Caco-2 (cell line): ENCODE measurements around the gene ZNF76. TPM values are rescaled to one million over a fixed set of nuclear protein-coding genes. Genes with fewer than 3 reads are reported as not detected.

Experiments
- BruUV-seq: library from RNA; stranded (reverse); fragments of 400-500 nt; replicated peaks from 2 replicates; lab custom pipeline; 2021; lab: Mats Ljungman, UMichigan
- CTCF ChIA-PET: fragments of 300-600 bp; sonication (Branson Sonifier 250); formaldehyde crosslinking; loops from one replicate; lab custom pipeline; 2022; ENCODE audit warnings: antibody characterized with exemption; lab: Charles Lee
- POLR2A ChIA-PET: fragments of 300-600 bp; sonication (Branson Sonifier 250); formaldehyde crosslinking; loops from one replicate; lab custom pipeline; 2022; ENCODE audit warnings: antibody characterized with exemption; lab: Charles Lee
- DNase-seq, 2 experiments: peaks; one replicate each; pipeline versions ENCODE4 v3.0.0 to v3.0.0-alpha.2; 2020 to 2022
- H3K27me3 ChIP-seq: replicated peaks from 2 replicates; pipeline ENCODE4 v1.6.0; 2011; ENCODE audit warnings: low read length; ENCODE audit not compliant: control insufficient read depth, insufficient read depth
- H3K36me3 ChIP-seq: 2 replicates; pipeline ENCODE4 v1.5.1; 2011; ENCODE audit warnings: low read length; ENCODE audit not compliant: control insufficient read depth, insufficient read depth
- H3K4me1 ChIP-seq: fragments of 250-450 bp; sonication (Bioruptor Pico); 2 replicates; pipeline ENCODE4 v1.5.1; 2020; ENCODE audit warnings: mild to moderate bottlenecking
- H3K4me3 ChIP-seq: 2 replicates; pipeline ENCODE4 v1.5.1; 2011; ENCODE audit warnings: low read depth, mild to moderate bottlenecking, control low read depth, low read length
- H3K9me3 ChIP-seq: fragments of 250-450 bp; sonication (Bioruptor Pico); 2 replicates; pipeline ENCODE4 v1.5.1; 2020; ENCODE audit warnings: mild to moderate bottlenecking, moderate library complexity
- H3K27ac Mint-ChIP-seq: one replicate; pipeline ENCODE4 v1.8.0; 2022; ENCODE audit warnings: mixed read lengths; ENCODE audit not compliant: unreplicated experiment
- H3K27me3 Mint-ChIP-seq: one replicate; pipeline ENCODE4 v1.8.0; 2022; ENCODE audit warnings: mixed read lengths; ENCODE audit not compliant: insufficient read depth, unreplicated experiment
- H3K36me3 Mint-ChIP-seq: one replicate; pipeline ENCODE4 v1.8.0; 2022; ENCODE audit warnings: mild to moderate bottlenecking, mixed read lengths; ENCODE audit not compliant: insufficient read depth, unreplicated experiment
- H3K4me1 Mint-ChIP-seq: one replicate; pipeline ENCODE4 v1.8.0; 2022; ENCODE audit warnings: low read depth, mixed read lengths; ENCODE audit not compliant: unreplicated experiment
- H3K4me3 Mint-ChIP-seq: one replicate; pipeline ENCODE4 v1.8.0; 2022; ENCODE audit warnings: mild to moderate bottlenecking, moderate library complexity, mixed read lengths; ENCODE audit not compliant: unreplicated experiment
- H3K9me3 Mint-ChIP-seq: one replicate; pipeline ENCODE4 v1.8.0; 2022; ENCODE audit warnings: mixed read lengths; ENCODE audit not compliant: unreplicated experiment
- intact Hi-C: fragments of 100-400 bp; cut with micrococcal nuclease; formaldehyde crosslinking; loops from one replicate; pipeline ENCODE4 v1.10.0; 2022; ENCODE audit not compliant: unreplicated experiment
- total RNA-seq: library from RNA; stranded (reverse); gene quantifications from 2 replicates; pipeline ENCODE4 v1.2.3, GENCODE V29; 2022
- TF ChIP-seq, protein P1 (sequence below), 2 experiments: fragments of 200-600 bp in 1 of 2; IDR thresholded peaks; 1 replicate in 1 of 2; 2 replicates in 1 of 2; pipeline versions ENCODE4 v1.5.1 to v1.8.0; 2011 to 2022; ENCODE audit warnings: antibody characterized with exemption in 1 of 2, control low read depth in 1 of 2, inconsistent platforms in 1 of 2, low read depth in 1 of 2, low read length in 1 of 2, mild to moderate bottlenecking in 1 of 2, moderate library complexity in 1 of 2; ENCODE audit not compliant: insufficient read depth in 1 of 2, severe bottlenecking in 1 of 2, unreplicated experiment in 1 of 2

The ZNF76 gene
- total RNA-seq, 1 experiment from 2014 or later, result 22.7 TPM

DNA sequence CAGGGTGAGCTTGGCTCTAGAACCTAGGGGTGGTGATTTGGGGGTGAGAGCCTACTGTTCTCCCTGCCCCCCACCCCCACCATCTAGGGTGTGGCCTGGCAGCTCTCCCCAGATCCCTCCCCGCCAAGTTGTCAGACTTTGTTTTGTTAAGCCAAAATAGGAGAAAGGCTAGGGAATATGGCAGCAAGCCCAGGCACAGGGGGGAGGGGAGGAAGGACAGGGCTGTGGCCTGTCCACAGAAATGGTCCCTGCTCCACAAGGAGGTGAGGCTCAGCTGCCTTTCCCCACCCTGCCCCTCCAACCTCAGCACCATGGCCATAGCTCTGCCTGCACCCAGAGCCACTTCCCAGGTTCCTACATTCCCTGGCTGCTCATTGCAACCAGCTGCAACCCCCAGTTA is 28.6 kb upstream of the ZNF76 start:
- CTCF ChIA-PET, result interaction anchor here (4.4 kb wide), 1 partner anchor 10 kb away, joined by 23 read pairs; no protein-coding TSS in a partner anchor
- peaks cover 7% of the 10 kb centered on the region for H3K36me3 Mint-ChIP-seq

DNA sequence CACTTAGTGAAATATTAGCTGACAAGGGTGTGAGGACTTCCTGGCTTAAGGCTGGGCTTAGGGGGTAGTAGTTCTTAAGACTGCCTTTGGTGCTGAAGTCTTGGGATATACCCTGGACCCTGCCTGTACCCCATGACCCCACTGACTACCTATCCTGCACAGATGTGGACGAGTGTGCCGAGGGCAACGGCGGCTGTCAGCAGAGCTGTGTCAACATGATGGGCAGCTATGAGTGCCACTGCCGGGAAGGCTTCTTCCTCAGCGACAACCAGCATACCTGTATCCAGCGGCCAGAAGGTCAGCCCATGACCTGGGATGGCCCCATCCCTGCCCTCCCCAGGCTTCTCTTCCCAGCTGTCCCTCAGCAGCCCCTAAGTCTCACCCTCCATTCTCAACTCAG is 28.0 kb upstream of the ZNF76 start:
- TF ChIP-seq, protein P1, sequence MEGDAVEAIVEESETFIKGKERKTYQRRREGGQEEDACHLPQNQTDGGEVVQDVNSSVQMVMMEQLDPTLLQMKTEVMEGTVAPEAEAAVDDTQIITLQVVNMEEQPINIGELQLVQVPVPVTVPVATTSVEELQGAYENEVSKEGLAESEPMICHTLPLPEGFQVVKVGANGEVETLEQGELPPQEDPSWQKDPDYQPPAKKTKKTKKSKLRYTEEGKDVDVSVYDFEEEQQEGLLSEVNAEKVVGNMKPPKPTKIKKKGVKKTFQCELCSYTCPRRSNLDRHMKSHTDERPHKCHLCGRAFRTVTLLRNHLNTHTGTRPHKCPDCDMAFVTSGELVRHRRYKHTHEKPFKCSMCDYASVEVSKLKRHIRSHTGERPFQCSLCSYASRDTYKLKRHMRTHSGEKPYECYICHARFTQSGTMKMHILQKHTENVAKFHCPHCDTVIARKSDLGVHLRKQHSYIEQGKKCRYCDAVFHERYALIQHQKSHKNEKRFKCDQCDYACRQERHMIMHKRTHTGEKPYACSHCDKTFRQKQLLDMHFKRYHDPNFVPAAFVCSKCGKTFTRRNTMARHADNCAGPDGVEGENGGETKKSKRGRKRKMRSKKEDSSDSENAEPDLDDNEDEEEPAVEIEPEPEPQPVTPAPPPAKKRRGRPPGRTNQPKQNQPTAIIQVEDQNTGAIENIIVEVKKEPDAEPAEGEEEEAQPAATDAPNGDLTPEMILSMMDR (IDR thresholded peaks at IDR 0.05; ENCODE audit: insufficient read depth in 1 of 2, low read depth in 1 of 2, low read length in 1 of 2, severe bottlenecking in 1 of 2, unreplicated experiment in 1 of 2), result no peak
- H3K4me3 Mint-ChIP-seq, result no peak overlapping the region
- no peak overlapping the region for H3K27ac Mint-ChIP-seq
- CTCF ChIA-PET, result interaction anchor here (0.6 to 4.4 kb wide), 2 partner anchors 10 to 26 kb away, joined by 3 to 23 read pairs; no protein-coding TSS in a partner anchor
- peaks cover 7% of the 10 kb centered on the region for H3K36me3 Mint-ChIP-seq
- H3K27me3 Mint-ChIP-seq, result no peaks in the 10 kb centered on the region
- Histone ChIP-seq H3K36me3 (no peaks in the 10 kb centered on the region; the same call in 1 of the 2 replicates), H3K4me1 (peaks cover 13% of the 10 kb centered on the region), H3K27me3 (no peaks in the 10 kb centered on the region), H3K4me3 (no peak overlapping the region), H3K9me3 (0 out of 2 replicates have a peak, but pooled peaks cover 7% of the 10 kb centered on the region)
- POLR2A ChIA-PET, result interaction anchor here (0.6 kb wide), 1 partner anchor 23 kb away, joined by 3 read pairs; no protein-coding TSS in a partner anchor
- intact Hi-C loops, result no loop called here
- H3K9me3 Mint-ChIP-seq, result peaks cover 12% of the 10 kb centered on the region
- BruUV-seq, result no TSS peak
- H3K4me1 Mint-ChIP-seq, result peaks cover 18% of the 10 kb centered on the region
- DNase-seq, result no peak

More for the DNA sequence above, 28.6 kb upstream of the ZNF76 start:
- H3K27ac Mint-ChIP-seq, result no peak overlapping the region
- H3K4me3 ChIP-seq, result no peak overlapping the region
- no peaks in the 10 kb centered on the region for H3K27me3 Mint-ChIP-seq
- TF ChIP-seq, protein P1 (IDR thresholded peaks at IDR 0.05; ENCODE audit: insufficient read depth in 1 of 2, low read depth in 1 of 2, low read length in 1 of 2, severe bottlenecking in 1 of 2, unreplicated experiment in 1 of 2), result no peak
- DNase-seq, result no peak
- no peak overlapping the region for H3K4me3 Mint-ChIP-seq
- H3K4me1 ChIP-seq, result peaks cover 13% of the 10 kb centered on the region
- no peaks in the 10 kb centered on the region for H3K36me3 ChIP-seq
- H3K27me3 ChIP-seq, result no peaks in the 10 kb centered on the region
- POLR2A ChIA-PET, result interaction anchor here (0.6 kb wide), 1 partner anchor 22 kb away, joined by 3 read pairs; no protein-coding TSS in a partner anchor
- intact Hi-C loops, result no loop called here
- H3K4me1 Mint-ChIP-seq, result peaks cover 18% of the 10 kb centered on the region
- BruUV-seq, result no TSS peak
- H3K9me3 Mint-ChIP-seq, result peaks cover 12% of the 10 kb centered on the region
- 0 out of 2 replicates have a peak, but pooled peaks cover 7% of the 10 kb centered on the region for H3K9me3 ChIP-seq

DNA sequence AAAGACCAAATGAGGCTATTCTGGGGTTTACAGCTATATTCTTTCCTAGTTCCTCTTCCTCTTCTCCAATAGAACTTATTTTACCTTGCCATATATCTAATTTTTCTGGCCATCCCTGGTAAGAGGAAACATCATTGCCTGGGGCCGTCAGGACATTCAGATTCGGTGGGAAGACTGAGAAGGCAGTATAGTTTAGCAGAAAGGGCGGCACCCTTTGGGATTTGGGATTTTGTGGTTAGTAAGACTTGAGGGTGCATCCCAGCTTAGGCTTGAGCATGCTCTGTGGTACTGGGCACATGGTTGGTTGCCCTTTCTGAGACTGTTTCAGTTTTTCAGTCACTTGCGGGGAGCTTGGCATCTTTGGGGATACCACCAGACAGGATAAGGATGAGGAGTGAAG is 24.6 kb upstream of the ZNF76 start:
- H3K9me3 Mint-ChIP-seq, result peaks cover 12% of the 10 kb centered on the region
- 0 out of 2 replicates have a peak, but pooled peaks cover 7% of the 10 kb centered on the region for H3K9me3 ChIP-seq
- POLR2A ChIA-PET, result no interaction called here
- TF ChIP-seq, protein P1 (IDR thresholded peaks at IDR 0.05; ENCODE audit: insufficient read depth in 1 of 2, low read depth in 1 of 2, low read length in 1 of 2, severe bottlenecking in 1 of 2, unreplicated experiment in 1 of 2), result no peak
- no peaks in the 10 kb centered on the region for H3K27me3 Mint-ChIP-seq
- peaks cover 13% of the 10 kb centered on the region for H3K4me1 ChIP-seq
- CTCF ChIA-PET, result no interaction called here
- H3K4me1 Mint-ChIP-seq, result peaks cover 18% of the 10 kb centered on the region
- DNase-seq, result no peak
- H3K4me3 ChIP-seq, result no peak overlapping the region
- intact Hi-C loops, result no loop called here
- peaks cover 7% of the 10 kb centered on the region for H3K36me3 Mint-ChIP-seq
- H3K27me3 ChIP-seq, result no peaks in the 10 kb centered on the region
- H3K4me3 Mint-ChIP-seq, result no peak overlapping the region
- H3K27ac Mint-ChIP-seq, result no peak overlapping the region
- no TSS peak for BruUV-seq
- H3K36me3 ChIP-seq, result no peaks in the 10 kb centered on the region; the same call in 1 of the 2 replicates
